ENCODE data around the gene KLHL1. TPM values are rescaled to one million over a fixed set of nuclear protein-coding genes. Genes with fewer than 3 reads are reported as not detected.
A peak's percentile ranks its signal among the peaks of the same experiment; 100 is the strongest.

KLHL1 gene
- total and polyA plus RNA-seq, 9 of the 15 experiments (the other 6 are each of a cell fraction or from before 2014, with no cell fraction given): not detected

DNA sequence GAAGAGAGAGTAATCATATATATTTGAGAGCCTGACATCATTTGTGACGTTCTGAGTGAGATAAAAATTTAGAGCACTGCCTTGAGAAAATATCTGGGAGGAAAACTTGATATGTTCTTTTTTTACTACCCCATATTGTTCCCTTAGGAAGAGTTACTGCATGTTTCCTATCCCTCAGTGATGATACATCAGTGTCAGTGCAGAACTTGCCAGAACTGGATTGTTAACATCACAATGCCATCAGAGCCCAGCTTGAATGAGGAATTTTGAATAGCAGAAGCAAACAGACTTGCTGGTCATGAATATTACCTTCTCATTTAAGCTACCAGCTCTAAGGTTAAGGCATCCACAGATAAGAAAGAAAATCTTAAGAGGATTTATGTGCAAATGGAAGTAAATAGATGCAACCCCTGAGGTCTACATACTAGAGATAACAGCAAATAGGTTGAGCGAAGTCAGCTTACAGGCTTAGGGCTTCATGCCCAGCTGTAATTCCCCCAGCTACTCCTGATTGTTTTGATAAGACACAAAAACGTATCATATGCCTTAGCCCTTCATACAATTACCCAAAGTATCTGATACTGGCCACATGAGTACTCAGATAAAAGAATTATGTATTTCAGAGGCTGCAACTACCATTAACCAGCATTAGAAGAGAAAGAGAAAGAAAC lies 314.3 kb downstream of the KLHL1 start:
- Histone ChIP-seq H3K4me1 (replicated peaks in 1 of 2; ENCODE audit: control insufficient read depth in 2 of 2, insufficient read depth in 2 of 2, low read length in 2 of 2) (no peaks in the 10 kb centered on the region), H3K4me3 (no peak overlapping the region), H3K36me3 (ENCODE audit: control insufficient read depth, insufficient read depth, low read length) (no peaks in the 10 kb centered on the region), H3K27ac (ENCODE audit: extremely low read depth, low read depth, low read length) (no peak overlapping the region), H3K79me2 (ENCODE audit: control insufficient read depth, insufficient read depth, low read length) (no peaks in the 10 kb centered on the region), H3K9me3 (replicated peaks; ENCODE audit: control insufficient read depth, insufficient read depth, low read depth, low read length) (no peaks in the 10 kb centered on the region), H3K4me2 (ENCODE audit: insufficient read depth, low read length) (no peak overlapping the region), H3K9me1 (ENCODE audit: control insufficient read depth, insufficient read depth, low read length) (no peaks in the 10 kb centered on the region), H3K9ac (ENCODE audit: insufficient read depth in 1 of 2, low read depth in 2 of 2, low read length in 2 of 2) (no peak overlapping the region), H2AFZ (ENCODE audit: low read depth, low read length) (no peak overlapping the region), H3K27me3 (ENCODE audit: control insufficient read depth in 2 of 2, insufficient read depth in 2 of 2, low read length in 2 of 2) (no peaks in the 10 kb centered on the region), H4K20me1 (replicated peaks; ENCODE audit: control insufficient read depth, insufficient read depth, low read length) (no peaks in the 10 kb centered on the region)
- ATAC-seq: no peak
- no peak for DNase-seq (ENCODE audit: extremely low read depth in 1 of 4, low spot score in 3 of 4)
- CTCF ChIA-PET (ENCODE audit: low intra/inter-chr PET ratio): no interaction called here
- POLR2A ChIA-PET: no interaction called here
- WGBS (ENCODE audit: insufficient coverage, low coverage, missing lambda C conversion rate): 2% methylated on average over 3 of the region's 3 CpGs
- BruUV-seq (replicated peaks): no TSS peak
- in situ Hi-C loops (cut with MboI) (no loop called here), intact Hi-C loops (cut with micrococcal nuclease) (no loop called here)
- TF ChIP-seq NR4A1 (CRISPR knock-in tag; IDR thresholded peaks at IDR 0.05) (no peak), NR4A1 (tag; IDR thresholded peaks at IDR 0.05) (no peak), EHMT2 (IDR thresholded peaks at IDR 0.05) (no peak)
- no peak for FAIRE-seq

GRCh38 chr13:69776937-69777336 lies 331.3 kb downstream of the KLHL1 start:
- BruUV-seq (replicated peaks): no TSS peak
- Histone ChIP-seq H3K79me2 (ENCODE audit: control insufficient read depth, insufficient read depth, low read length) (no peaks in the 10 kb centered on the region), H3K27ac (ENCODE audit: extremely low read depth, low read depth, low read length) (no peak overlapping the region), H3K9me1 (ENCODE audit: control insufficient read depth, insufficient read depth, low read length) (no peaks in the 10 kb centered on the region), H3K4me2 (ENCODE audit: insufficient read depth, low read length) (no peak overlapping the region), H3K36me3 (ENCODE audit: control insufficient read depth, insufficient read depth, low read length) (no peaks in the 10 kb centered on the region), H3K27me3 (ENCODE audit: control insufficient read depth in 2 of 2, insufficient read depth in 2 of 2, low read length in 2 of 2) (no peaks in the 10 kb centered on the region), H3K4me1 (replicated peaks in 1 of 2; ENCODE audit: control insufficient read depth in 2 of 2, insufficient read depth in 2 of 2, low read length in 2 of 2) (no peaks in the 10 kb centered on the region), H3K9me3 (replicated peaks; ENCODE audit: control insufficient read depth, insufficient read depth, low read depth, low read length) (no peaks in the 10 kb centered on the region; the same call in 1 of the 2 replicates), H3K4me3 (no peak overlapping the region), H4K20me1 (replicated peaks; ENCODE audit: control insufficient read depth, insufficient read depth, low read length) (no peaks in the 10 kb centered on the region), H3K9ac (ENCODE audit: insufficient read depth in 1 of 2, low read depth in 2 of 2, low read length in 2 of 2) (no peak overlapping the region), H2AFZ (ENCODE audit: low read depth, low read length) (no peak overlapping the region)
- in situ Hi-C loops (cut with MboI): no loop called here
- POLR2A ChIA-PET: no interaction called here
- FAIRE-seq (no peak), DNase-seq (ENCODE audit: extremely low read depth in 1 of 4, low spot score in 3 of 4) (no peak), ATAC-seq (no peak)
- 0% methylated on average over 4 of the region's 4 CpGs for WGBS (ENCODE audit: insufficient coverage, low coverage, missing lambda C conversion rate)
- CTCF ChIA-PET (ENCODE audit: low intra/inter-chr PET ratio): no interaction called here
- intact Hi-C loops (cut with micrococcal nuclease): no loop called here
- TF ChIP-seq ZNF431 (CRISPR knock-in tag; IDR thresholded peaks at IDR 0.05) (peak; percentile 96), TSC22D4 (tag; IDR thresholded peaks at IDR 0.05) (no peak)
